ENCODE measurements around the gene MACROD1. TPM values are rescaled to one million over a fixed set of nuclear protein-coding genes. Genes with fewer than 3 reads are reported as not detected.

The MACROD1 gene
- total and polyA plus RNA-seq, 2 of the 13 experiments (the other 11 are each of a cell fraction or from before 2014, with no cell fraction given), result 23.1 to 34.5 TPM

- TF ChIP-seq TEAD2 (CRISPR knock-in tag; IDR thresholded peaks at IDR 0.05) (no peak), REXO4 (CRISPR knock-in tag; IDR thresholded peaks at IDR 0.05; ENCODE audit: borderline replicate concordance) (no peak; the same call in 1 of the 2 replicates), ETV6 (CRISPR knock-in tag; conservative IDR thresholded peaks at IDR 0.05) (peak; percentile 66), ZNF713 (CRISPR knock-in tag; IDR thresholded peaks at IDR 0.05) (no peak), SNAPC2 (CRISPR knock-in tag; IDR thresholded peaks at IDR 0.05) (no peak), KLF12 (CRISPR knock-in tag; IDR thresholded peaks at IDR 0.05; ENCODE audit: borderline replicate concordance) (peak; percentile 38; the same call in 1 of the 2 replicates), ZNF652 (CRISPR knock-in tag; IDR thresholded peaks at IDR 0.05; ENCODE audit: borderline replicate concordance, low read depth) (no peak), ATF7 (IDR thresholded peaks at IDR 0.05) (no peak), ATF7 (CRISPR knock-in tag; IDR thresholded peaks at IDR 0.05) (no peak), AHDC1 (CRISPR knock-in tag; IDR thresholded peaks at IDR 0.05; ENCODE audit: borderline replicate concordance) (no peak), MXD1 (CRISPR knock-in tag; IDR thresholded peaks at IDR 0.05) (peak; percentile 78; the same call in 1 of the 2 replicates), ZNF101 (CRISPR knock-in tag; IDR thresholded peaks at IDR 0.05; ENCODE audit: borderline replicate concordance, low read depth) (no peak; the same call in 1 of the 2 replicates), EHMT2 (IDR thresholded peaks at IDR 0.05; ENCODE audit: borderline replicate concordance, low read depth, low read length) (no peak), PBX2 (CRISPR knock-in tag; IDR thresholded peaks at IDR 0.05) (no peak), ZNF20 (CRISPR knock-in tag; IDR thresholded peaks at IDR 0.05) (0 out of 2 replicates have a peak, but pooled peaks have one; percentile 60), KLF15 (CRISPR knock-in tag; IDR thresholded peaks at IDR 0.05; ENCODE audit: borderline replicate concordance) (no peak), FOXP4 (CRISPR knock-in tag; IDR thresholded peaks at IDR 0.05) (no peak), ZFP90 (CRISPR knock-in tag; IDR thresholded peaks at IDR 0.05; ENCODE audit: borderline replicate concordance) (no peak; the same call in 1 of the 2 replicates), ZBTB1 (CRISPR knock-in tag; IDR thresholded peaks at IDR 0.05; ENCODE audit: borderline replicate concordance) (no peak)
Observed at GRCh38 chr11:64165842-64166635, at the start of gene MACROD1 (continued).

Measured in HepG2 (cell line).